Progenitor cell of endocrine pancreas (in vitro differentiated cells): ENCODE results near the gene ETV6. TPM values are rescaled to one million over a fixed set of nuclear protein-coding genes. Genes with fewer than 3 reads are reported as not detected.

Experiments used
- DNase-seq: peaks from one replicate; pipeline ENCODE4 v3.0.0; 2021; ENCODE audit warnings: low spot score; ENCODE audit not compliant: unreplicated experiment
- H3K27ac Mint-ChIP-seq: 2 replicates; pipeline ENCODE4 v1.8.0; 2021; ENCODE audit warnings: mild to moderate bottlenecking, moderate library complexity, mixed read lengths
- H3K27me3 Mint-ChIP-seq: 2 replicates; pipeline ENCODE4 v1.8.0; 2021; ENCODE audit warnings: mixed read lengths
- H3K36me3 Mint-ChIP-seq: 2 replicates; pipeline ENCODE4 v1.8.0; 2022; ENCODE audit warnings: mixed read lengths; ENCODE audit not compliant: insufficient read depth
- H3K4me1 Mint-ChIP-seq: 2 replicates; pipeline ENCODE4 v1.8.0; 2021; ENCODE audit warnings: low read depth, mixed read lengths
- H3K4me3 Mint-ChIP-seq: 2 replicates; pipeline ENCODE4 v1.8.0; 2021; ENCODE audit warnings: low read depth, mild to moderate bottlenecking, moderate library complexity, mixed read lengths
- H3K9me3 Mint-ChIP-seq: 2 replicates; pipeline ENCODE4 v1.8.0; 2021; ENCODE audit warnings: low read depth, mixed read lengths
- CTCF ChIP-seq: fragments of 200-600 bp; sonication (generic); IDR thresholded peaks from one replicate; pipeline ENCODE4 v1.5.0; 2021; ENCODE audit warnings: antibody characterized with exemption, mild to moderate bottlenecking; ENCODE audit not compliant: unreplicated experiment
- total RNA-seq: library from RNA; stranded (reverse); gene quantifications from 2 replicates; pipeline ENCODE4 v1.2.1, GENCODE V29; 2021

ETV6 gene
- total RNA-seq, 1 donor from 2014 or later: 55.2 TPM

GRCh38 chr12:11661491-11662089, 12.1 kb downstream of the ETV6 start:
- DNase-seq: no peak
- Mint-ChIP-seq H3K9me3 (no peaks in the 10 kb centered on the region), H3K36me3 (peaks cover 15% of the 10 kb centered on the region), H3K4me3 (no peak overlapping the region), H3K27me3 (no peaks in the 10 kb centered on the region), H3K27ac (no peak overlapping the region), H3K4me1 (peaks cover 5% of the 10 kb centered on the region)
- TF ChIP-seq CTCF: no peak

GRCh38 chr12:11662369-11662768, 12.9 kb downstream of the ETV6 start:
- no peaks in the 10 kb centered on the region for H3K27me3 Mint-ChIP-seq
- H3K9me3 Mint-ChIP-seq: no peaks in the 10 kb centered on the region
- H3K36me3 Mint-ChIP-seq: peaks cover 16% of the 10 kb centered on the region
- no peak for TF ChIP-seq CTCF
- H3K4me3 Mint-ChIP-seq: no peak overlapping the region
- no peak overlapping the region for H3K27ac Mint-ChIP-seq
- DNase-seq: no peak
- peaks cover 5% of the 10 kb centered on the region for H3K4me1 Mint-ChIP-seq

GRCh38 chr12:11663130-11663529, 13.7 kb downstream of the ETV6 start:
- Mint-ChIP-seq H3K4me3 (no peak overlapping the region), H3K4me1 (peaks cover 5% of the 10 kb centered on the region), H3K36me3 (peaks cover 16% of the 10 kb centered on the region)

GRCh38 chr12:11664101-11664500, 14.6 kb downstream of the ETV6 start:
- Mint-ChIP-seq H3K9me3 (no peaks in the 10 kb centered on the region), H3K4me1 (peaks cover 5% of the 10 kb centered on the region), H3K27me3 (no peaks in the 10 kb centered on the region), H3K4me3 (no peak overlapping the region), H3K27ac (no peak overlapping the region), H3K36me3 (peaks cover 16% of the 10 kb centered on the region)
- no peak for DNase-seq
- no peak for TF ChIP-seq CTCF

More at GRCh38 chr12:11663130-11663529, 13.7 kb downstream of the ETV6 start:
- no peak for TF ChIP-seq CTCF
- no peaks in the 10 kb centered on the region for H3K27me3 Mint-ChIP-seq
- no peaks in the 10 kb centered on the region for H3K9me3 Mint-ChIP-seq
- no peak for DNase-seq
- H3K27ac Mint-ChIP-seq: no peak overlapping the region

- TF ChIP-seq CTCF: no peak
- Mint-ChIP-seq H3K4me1 (peaks cover 5% of the 10 kb centered on the region), H3K36me3 (peaks cover 12% of the 10 kb centered on the region), H3K4me3 (no peak overlapping the region), H3K27me3 (no peaks in the 10 kb centered on the region), H3K9me3 (no peaks in the 10 kb centered on the region), H3K27ac (no peak overlapping the region)
- DNase-seq: no peak
Measured at GRCh38 chr12:11666131-11667050, 16.9 kb downstream of the ETV6 start.
